ENCODE results near the gene ERICH6B. TPM values are rescaled to one million over a fixed set of nuclear protein-coding genes. Genes with fewer than 3 reads are reported as not detected.

The ERICH6B gene
- polyA plus RNA-seq, 1 of the 3 experiments (the other 2 are of a cell fraction) = not detected

GRCh38 chr13:45596800-45597475 is 18.6 kb downstream of the ERICH6B start:
- Histone ChIP-seq H3K4me3 (ENCODE audit: low read depth in 2 of 2, low read length in 1 of 2) (no peak overlapping the region), H3K79me2 (ENCODE audit: insufficient read depth) (no peaks in the 10 kb centered on the region), H3K4me2 (no peak overlapping the region), H3K36me3 (replicated peaks in 1 of 2; ENCODE audit: control insufficient read depth in 1 of 2, insufficient read depth in 2 of 2, low read length in 1 of 2) (no peaks in the 10 kb centered on the region), H3K4me1 (ENCODE audit: control insufficient read depth in 1 of 2, insufficient read depth in 2 of 2, low read depth in 1 of 2, low read length in 1 of 2) (peaks cover 0 to 2% of the 10 kb centered on the region in 2 experiments; a peak in 1 of 4 replicates), H3K9me2 (no peaks in the 10 kb centered on the region), H3K27me3 (ENCODE audit: insufficient read depth) (no peaks in the 10 kb centered on the region), H3K27ac (ENCODE audit: low read depth in 2 of 2, low read length in 1 of 2) (no peak overlapping the region), H4K20me1 (ENCODE audit: insufficient read depth) (no peaks in the 10 kb centered on the region), H3K9ac (no peak overlapping the region), H2AFZ (ENCODE audit: low read depth) (no peak overlapping the region), H3K9me3 (no peaks in the 10 kb centered on the region), H3F3A (replicated peaks; ENCODE audit: insufficient read depth) (no peaks in the 10 kb centered on the region)
- 10% methylated on average over 2 of the region's 2 CpGs for WGBS (ENCODE audit: low lambda C conversion rate)
- DNase-seq = no peak
- TF ChIP-seq MAX (IDR thresholded peaks at IDR 0.05; ENCODE audit: low read depth) (no peak), NFIC (IDR thresholded peaks at IDR 0.05; ENCODE audit: borderline replicate concordance) (no peak), CHD2 (IDR thresholded peaks at IDR 0.05; ENCODE audit: low read length, partially characterized antibody) (no peak), SIN3A (IDR thresholded peaks at IDR 0.05; ENCODE audit: borderline replicate concordance, low read depth, low read length) (no peak), REST (IDR thresholded peaks at IDR 0.05; ENCODE audit: low read depth, low read length) (no peak), NRF1 (IDR thresholded peaks at IDR 0.05; ENCODE audit: low read depth, low read length) (no peak), RCOR1 (IDR thresholded peaks at IDR 0.05; ENCODE audit: low read length) (no peak), GABPA (IDR thresholded peaks at IDR 0.05; ENCODE audit: low read depth) (no peak), PBX3 (IDR thresholded peaks at IDR 0.05) (no peak), TCF12 (IDR thresholded peaks at IDR 0.05) (no peak), RXRA (IDR thresholded peaks at IDR 0.05; ENCODE audit: borderline replicate concordance, low read depth) (no peak), JUND (IDR thresholded peaks at IDR 0.05) (no peak), ELF1 (IDR thresholded peaks at IDR 0.05) (no peak), FOXM1 (IDR thresholded peaks at IDR 0.05; ENCODE audit: low read depth) (no peak), RFX5 (IDR thresholded peaks at IDR 0.05; ENCODE audit: low read length) (no peak)
- CTCF ChIA-PET = interaction anchor here (0.6 kb wide), 1 partner anchor 945 kb away, joined by 3 read pairs; no protein-coding TSS in a partner anchor
- POLR2A ChIA-PET = no interaction called here

Data from SK-N-SH (cell line).